Stimulated activated CD8-positive, alpha-beta memory T cell treated with anti-CD3 and anti-CD28 coated beads, Interleukin-15, amount 100 ng/mL, for 48 hours (primary cell): ENCODE data around the gene CLDN11.

Experiments
- DNase-seq, 2 donors: peaks; one replicate each; pipeline ENCODE4 v3.0.0-alpha.2; 2020; ENCODE audit warnings: low read depth in 2 of 2

Gene CLDN11

GRCh38 chr3:170418422-170419398, at the start of gene CLDN11:
Gene CLDN11, plus strand, starts transcription at chr3:170418868. Its CDS starts 199 bp downstream, at chr3:170419067.
- no peak for DNase-seq

- no peak for DNase-seq
These were observed 49.7 kb upstream of the CLDN11 start for GRCh38 chr3:170368921-170369320.

GRCh38 chr3:170372190-170372879, 46.3 kb upstream of the CLDN11 start:
- DNase-seq = no peak

- DNase-seq = no peak
These were observed 35.1 kb upstream of the CLDN11 start for GRCh38 chr3:170383567-170383966.

GRCh38 chr3:170386468-170386867, 32.2 kb upstream of the CLDN11 start:
- no peak for DNase-seq

GRCh38 chr3:170387950-170388349, 30.7 kb upstream of the CLDN11 start:
- DNase-seq = no peak

GRCh38 chr3:170391108-170391507, 27.6 kb upstream of the CLDN11 start:
- DNase-seq = no peak

GRCh38 chr3:170397685-170398084, 21.0 kb upstream of the CLDN11 start:
- DNase-seq = no peak

- DNase-seq = no peak
These were observed 13.6 kb upstream of the CLDN11 start for GRCh38 chr3:170405101-170405500.

- no peak for DNase-seq
These were observed 8.1 kb upstream of the CLDN11 start for GRCh38 chr3:170410428-170411029.

GRCh38 chr3:170413291-170413690, 5.4 kb upstream of the CLDN11 start:
- DNase-seq = no peak

GRCh38 chr3:170414202-170414663, 4.4 kb upstream of the CLDN11 start:
- DNase-seq = peak in 1 of 2 donors; percentile 6

- no peak for DNase-seq
These were observed 1.6 kb upstream of the CLDN11 start for GRCh38 chr3:170417090-170417489.

- no peak for DNase-seq
These were observed 954 bp downstream of the CLDN11 start for GRCh38 chr3:170419557-170420087.

- no peak for DNase-seq
These were observed 1.7 kb downstream of the CLDN11 start for GRCh38 chr3:170420307-170420821.

GRCh38 chr3:170421111-170421641, 2.5 kb downstream of the CLDN11 start:
- no peak for DNase-seq

- no peak for DNase-seq
These were observed 3.1 kb downstream of the CLDN11 start for GRCh38 chr3:170421758-170422157.

- DNase-seq = no peak
These were observed 4.4 kb downstream of the CLDN11 start for GRCh38 chr3:170423001-170423615.

- DNase-seq = no peak
These were observed 6.2 kb downstream of the CLDN11 start for GRCh38 chr3:170424879-170425278.

- no peak for DNase-seq
These were observed 7.0 kb downstream of the CLDN11 start for GRCh38 chr3:170425491-170426239.
